HG02884 (cell line): ENCODE measurements around the gene CEMIP2.
"Not testable (repeated sequence)": the region's sequence is repeated elsewhere in the genome, so short reads cannot be mapped to it uniquely, and the experiment has no call there.

Experiments used
- ATAC-seq: cut with Tn5 transposase; IDR thresholded peaks from one replicate; pipeline ENCODE4 v1.9.1; 2021; ENCODE audit warnings: mild to moderate bottlenecking, moderate library complexity; ENCODE audit not compliant: unreplicated experiment

Gene CEMIP2

DNA sequence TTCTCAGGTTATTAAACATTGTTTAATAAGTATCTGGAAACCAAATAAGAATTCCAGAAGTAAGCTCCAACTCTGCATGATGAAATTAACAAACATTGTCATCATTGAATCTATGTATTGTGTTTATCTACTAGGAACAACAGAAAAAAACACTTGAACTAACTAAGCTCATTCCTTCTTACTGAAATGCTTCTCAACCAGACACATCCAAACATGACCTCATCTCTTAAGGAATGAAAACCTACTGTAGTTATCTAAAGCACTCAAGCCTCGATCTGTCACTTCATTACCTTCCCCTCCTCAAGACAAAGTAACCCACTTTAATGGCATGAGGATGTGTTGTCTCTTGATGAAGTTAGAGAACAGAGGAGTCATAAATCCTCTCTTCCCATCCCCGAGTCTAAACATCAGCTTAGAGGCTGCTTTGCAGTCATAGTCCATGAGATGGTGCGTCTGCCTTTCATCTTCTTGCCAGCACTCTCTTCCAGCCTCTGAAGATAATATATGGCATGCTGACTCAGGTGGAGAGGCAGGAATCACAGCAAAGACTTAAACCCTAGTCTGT is 86.5 kb downstream of the CEMIP2 start:
- ATAC-seq, result no peak

DNA sequence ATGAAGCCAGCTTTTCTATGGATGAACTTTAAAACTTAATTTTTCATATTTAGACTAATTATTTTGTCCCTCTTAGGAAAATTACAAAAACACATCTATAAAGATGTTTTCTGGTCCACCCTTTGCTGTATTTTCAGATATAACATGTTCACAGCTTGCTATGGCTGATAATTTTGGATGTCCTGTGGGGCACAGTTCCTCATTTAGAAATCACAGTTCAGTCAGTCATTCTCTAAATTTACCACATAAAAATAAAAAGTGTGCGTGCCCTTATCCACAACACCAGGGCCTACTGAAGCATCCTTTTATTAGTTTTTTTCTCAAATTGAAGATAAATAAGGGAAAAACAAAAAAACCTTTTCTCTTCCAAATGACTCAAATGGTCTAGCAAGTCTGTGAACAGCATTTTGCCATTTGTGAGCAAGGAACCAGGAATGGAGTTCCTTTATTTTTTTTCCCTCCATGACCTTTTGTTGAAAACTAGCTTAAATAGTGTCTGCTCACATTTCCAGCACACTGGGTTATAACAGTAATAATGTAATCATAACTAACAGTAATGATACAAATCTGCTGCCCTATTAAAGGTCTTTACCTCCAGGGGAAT is 87.1 kb downstream of the CEMIP2 start:
- ATAC-seq, result no peak

DNA sequence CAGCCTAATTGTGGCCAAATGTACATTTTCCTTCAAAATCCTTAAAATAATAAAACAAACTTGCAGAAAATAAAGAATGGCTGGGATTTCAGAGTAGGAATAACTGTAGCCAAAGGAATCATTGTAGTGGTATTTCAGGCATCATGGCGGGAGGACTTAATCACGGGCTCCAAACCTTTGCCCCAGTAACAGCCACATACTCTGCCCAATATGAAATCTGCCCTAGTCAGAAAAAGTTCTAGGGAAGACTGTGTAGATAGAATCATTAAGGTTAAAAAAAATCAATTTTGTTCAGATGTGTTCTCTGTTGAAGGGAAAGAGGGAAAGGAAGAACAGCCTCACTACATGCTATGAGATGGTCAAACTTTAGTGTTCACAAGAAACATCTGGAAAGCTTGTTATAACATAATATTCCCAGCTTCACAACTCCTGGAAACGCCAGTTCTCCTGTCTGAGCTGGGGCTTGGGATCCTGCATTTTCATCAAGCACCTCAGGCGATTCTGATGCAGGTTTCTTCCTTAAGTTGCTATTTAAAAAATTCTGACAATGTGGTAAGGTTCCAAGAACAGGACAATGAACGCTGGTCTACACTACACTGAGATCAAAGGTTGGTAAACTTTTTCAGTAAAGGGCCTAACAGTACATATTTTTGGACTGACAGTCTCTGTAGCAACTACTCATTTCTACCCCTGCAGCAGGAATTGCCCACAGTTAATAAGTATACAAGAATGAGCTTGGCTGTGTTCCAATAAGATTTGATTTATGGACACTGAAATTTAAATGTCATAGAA is 87.9 kb downstream of the CEMIP2 start:
- ATAC-seq, result no peak

DNA sequence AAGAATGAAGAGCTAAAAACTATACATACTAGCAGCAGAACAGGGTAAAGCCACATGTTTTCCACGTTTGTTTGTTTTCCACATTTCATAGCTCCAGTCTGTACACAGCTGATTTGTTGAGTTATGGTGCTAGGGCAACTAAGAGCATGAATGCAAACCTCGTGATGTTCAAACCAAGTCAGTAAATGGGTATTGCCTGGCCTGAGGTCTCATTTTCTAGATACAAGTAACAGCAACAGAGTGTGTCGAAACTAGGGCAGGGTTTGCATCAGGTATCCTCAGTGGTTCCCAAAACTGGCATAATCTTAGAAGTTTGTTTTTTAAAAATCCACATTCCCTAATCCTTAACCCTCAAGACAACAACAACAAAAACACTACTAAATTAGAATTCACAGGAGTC is 89.3 kb downstream of the CEMIP2 start:
- ATAC-seq, result no peak

DNA sequence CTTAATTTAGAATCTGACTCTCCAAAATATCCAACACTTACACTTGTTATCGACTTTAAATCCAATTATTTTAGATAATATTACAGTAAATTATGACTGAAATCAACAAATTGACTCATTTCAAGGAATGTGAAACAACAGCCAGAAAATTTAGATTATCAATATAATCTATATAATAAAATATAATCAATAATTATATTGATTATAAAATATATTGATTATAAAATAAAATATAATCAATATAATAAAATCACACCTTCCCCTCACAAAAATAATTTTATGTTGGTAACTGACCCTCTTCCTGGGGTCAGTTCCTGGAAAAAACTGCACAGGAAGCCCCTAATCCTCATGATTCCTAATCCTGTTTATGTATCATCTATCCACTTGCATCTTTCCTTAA is 91.1 kb downstream of the CEMIP2 start:
- ATAC-seq, result no peak

DNA sequence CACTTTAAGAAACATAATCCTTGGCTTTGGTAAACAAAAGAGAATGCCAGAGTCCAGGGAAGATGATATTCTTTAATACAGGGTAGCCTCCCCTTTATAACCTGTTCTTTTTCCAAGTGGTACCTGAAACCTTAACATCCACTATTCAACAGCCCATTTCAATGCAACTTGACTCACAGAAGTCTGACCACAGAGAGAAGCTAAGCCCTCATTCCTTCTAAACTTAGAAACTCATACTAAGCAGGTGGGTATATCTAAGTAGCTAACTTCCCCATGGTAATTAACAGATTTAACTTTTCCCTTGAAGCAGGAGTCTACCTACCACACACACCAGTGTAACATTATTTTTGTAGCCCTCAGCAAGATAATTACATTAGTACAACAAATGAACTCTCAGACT is 91.9 kb downstream of the CEMIP2 start:
- ATAC-seq, result no peak

DNA sequence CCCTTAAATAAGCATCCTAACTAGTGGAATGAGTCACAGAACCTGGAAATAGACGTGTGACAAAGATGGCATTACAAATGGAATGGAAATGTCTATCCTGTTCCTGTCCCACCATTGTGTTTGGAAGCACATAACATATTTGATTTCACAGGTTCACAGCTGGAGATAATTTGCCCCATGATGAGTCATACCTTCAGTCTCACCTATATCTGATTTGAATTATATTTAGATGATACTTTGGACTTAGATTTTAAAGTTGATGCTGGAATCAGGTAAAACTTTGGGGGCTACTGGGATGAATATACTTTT is 92.5 kb downstream of the CEMIP2 start:
- ATAC-seq, result no peak

DNA sequence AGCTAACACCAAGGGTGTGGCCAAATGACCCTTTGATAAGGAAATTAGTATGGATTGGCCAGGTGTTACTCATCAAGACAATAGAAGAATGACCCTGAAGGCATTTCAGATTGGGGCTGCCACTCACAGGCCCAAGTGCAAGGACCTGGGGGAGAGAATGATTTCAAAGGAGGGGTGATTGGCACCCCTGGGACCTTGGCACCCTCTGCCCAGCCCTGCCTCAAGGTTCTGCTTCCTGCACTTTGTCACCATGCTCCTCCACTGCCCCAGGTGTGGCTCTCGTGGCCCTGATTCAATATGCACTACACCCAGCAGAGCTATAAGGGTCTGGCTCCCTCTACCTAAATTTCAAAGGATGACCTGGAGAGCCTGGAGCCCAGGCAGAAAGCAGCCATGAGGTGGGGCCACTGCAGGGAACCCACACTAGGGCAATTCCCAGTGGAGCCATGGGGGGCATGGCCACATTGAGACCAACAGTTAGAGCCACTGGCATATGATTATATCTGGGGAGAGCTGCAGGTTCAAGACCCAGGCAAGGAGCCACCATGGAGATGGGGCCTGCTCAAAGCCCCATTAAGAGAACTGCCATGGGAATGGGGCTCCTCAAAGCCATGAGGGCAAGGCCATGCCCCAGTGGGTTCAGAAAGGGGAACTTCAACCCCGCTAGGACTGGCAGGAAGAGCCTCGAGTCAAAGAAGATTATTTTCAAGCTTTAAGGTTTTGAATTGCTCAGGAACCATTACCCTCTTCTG is 93.0 kb downstream of the CEMIP2 start:
- no peak for ATAC-seq

DNA sequence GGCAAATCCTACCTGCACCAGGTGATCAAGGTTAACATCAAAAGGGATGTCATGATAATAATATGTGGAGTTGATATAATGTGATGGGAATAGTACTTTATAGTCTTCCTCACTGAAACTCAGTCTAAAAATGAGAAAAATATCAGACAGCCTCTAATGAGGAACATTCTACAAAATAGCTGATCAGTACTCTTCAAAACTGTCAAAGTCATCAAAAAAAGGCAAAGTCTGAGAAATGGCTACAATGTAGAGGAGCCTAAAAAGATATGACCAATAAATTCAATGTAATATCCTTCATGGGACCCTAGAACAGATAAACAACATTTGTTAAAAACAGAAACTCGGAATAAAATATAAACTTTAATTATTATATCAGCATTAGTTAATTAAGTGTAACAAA is 95.7 kb downstream of the CEMIP2 start:
- ATAC-seq, result no peak

DNA sequence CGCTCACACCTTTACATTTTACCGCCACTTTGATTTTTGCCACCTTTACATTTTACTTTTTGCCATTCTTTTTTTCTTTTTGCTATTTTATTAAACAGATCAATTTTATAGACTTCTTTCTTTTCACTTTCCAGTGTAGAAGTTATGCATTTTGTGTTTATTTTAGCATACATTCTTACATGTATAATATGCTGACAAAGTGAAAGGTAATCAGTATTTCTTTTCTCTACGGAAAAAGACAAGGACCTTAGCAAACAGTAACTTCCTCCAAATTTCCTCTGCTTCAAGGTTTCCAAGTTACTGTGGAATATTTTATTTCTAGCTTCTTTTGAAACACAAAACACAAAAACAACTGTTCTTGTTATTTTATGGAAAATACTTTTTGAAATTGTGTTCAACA is 97.0 kb downstream of the CEMIP2 start:
- ATAC-seq, result no peak

DNA sequence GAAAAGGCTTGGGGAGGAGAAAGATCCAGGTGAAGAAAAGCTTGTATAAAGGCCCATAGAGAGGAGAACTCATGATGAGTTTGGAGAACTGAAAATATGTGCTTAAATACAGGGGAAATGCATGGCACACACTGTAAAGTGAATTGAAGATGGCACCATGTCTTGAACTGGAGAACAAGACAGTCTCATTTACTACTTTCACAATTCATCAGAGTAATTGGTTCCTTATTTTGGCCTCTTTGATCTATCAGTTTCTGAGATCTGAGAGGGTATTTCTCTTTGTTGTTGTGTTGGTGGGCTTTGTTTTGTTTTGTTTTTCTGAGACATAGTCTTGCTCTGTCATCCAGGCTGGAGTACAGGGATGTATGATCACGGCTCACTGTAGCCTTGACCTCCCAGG is 98.2 kb downstream of the CEMIP2 start:
- ATAC-seq, result no peak

DNA sequence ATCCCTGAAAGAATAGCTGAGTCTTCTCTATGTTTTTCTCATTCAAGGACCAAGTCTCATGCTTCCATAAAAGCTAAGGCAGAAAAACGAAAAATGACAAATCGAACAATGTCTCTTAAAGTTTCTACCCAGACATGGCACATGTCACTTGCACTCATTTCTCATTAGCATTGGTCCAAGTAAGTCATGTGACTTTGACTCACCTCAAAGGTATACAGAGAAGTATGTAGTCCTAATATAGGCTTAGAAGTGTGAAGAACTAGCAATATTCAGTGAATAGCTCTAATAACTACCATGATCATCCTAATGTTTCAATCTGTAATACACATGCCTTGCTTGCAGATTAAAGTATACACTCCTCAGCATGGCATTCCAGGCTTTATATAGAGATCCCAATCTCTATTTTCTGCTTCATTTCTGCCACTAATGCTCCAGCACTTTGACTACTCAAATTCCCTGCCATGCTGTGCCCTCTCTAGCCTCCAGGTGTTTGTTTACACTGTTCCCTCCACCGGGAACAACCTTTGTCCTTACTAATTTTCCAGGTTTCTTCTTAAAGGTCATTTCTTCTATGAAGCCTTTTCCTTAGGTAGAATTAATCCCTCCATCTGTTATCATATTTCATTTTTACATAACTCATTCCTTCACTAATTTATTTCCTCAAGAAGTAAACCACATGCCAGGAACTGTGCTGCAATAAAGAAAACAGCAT is 98.9 kb downstream of the CEMIP2 start:
- no peak for ATAC-seq

DNA sequence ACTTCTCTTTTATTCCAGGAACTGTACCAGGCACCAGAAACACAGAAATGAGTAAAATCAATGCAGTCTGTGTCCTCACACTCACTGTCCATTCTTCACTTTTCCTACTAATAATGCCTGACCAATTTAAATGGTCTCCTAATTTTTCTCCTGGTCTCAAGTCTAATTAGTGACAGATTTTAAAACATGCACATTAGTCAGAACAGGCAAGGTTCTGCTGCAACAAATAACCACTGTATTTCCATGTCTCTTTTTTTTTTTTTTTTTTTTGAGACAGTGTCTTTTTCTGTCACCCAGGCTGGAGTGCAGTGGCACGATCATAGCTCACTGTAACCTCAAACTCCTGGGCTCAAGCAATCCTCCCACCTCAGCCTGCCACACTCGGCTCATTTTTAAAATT is 99.6 kb downstream of the CEMIP2 start:
- no peak for ATAC-seq

DNA sequence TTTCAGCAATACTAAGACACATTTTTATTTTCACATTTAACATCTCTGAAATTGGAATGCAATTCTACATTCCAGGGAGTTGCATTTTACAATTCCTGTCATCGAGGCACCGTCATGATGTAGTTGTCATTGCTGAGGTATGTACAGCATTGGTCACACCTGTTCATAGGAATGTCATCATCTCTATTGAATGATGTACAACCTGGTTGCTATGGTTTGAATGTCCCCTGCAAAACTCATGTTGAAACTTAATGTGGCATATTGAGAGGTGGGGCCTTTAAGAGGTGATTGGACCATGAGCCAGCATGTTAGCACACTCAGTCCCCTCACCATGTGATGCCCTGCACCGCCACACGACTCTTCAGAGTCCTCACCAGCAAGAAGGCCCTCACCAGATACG is 103.1 kb downstream of the CEMIP2 start:
- no peak for ATAC-seq

DNA sequence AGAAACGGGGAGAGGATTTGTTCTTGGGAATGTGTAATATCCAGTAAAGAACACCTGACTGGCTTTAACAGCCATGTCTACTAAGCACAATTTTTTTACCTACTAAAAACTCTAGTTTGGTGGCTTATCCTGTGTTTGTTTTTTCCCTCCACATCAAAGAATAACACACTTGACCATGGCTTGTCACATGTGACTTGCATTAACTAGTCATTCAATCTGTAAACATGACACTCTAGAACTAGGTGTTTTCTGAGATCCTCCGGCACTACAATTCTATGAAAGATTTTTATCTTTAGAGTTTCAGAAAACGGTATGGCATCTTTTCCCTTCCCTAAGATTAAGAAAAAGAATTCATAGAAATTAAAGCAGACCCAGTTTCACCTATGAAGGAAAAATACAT is 103.7 kb downstream of the CEMIP2 start:
- no peak for ATAC-seq

DNA sequence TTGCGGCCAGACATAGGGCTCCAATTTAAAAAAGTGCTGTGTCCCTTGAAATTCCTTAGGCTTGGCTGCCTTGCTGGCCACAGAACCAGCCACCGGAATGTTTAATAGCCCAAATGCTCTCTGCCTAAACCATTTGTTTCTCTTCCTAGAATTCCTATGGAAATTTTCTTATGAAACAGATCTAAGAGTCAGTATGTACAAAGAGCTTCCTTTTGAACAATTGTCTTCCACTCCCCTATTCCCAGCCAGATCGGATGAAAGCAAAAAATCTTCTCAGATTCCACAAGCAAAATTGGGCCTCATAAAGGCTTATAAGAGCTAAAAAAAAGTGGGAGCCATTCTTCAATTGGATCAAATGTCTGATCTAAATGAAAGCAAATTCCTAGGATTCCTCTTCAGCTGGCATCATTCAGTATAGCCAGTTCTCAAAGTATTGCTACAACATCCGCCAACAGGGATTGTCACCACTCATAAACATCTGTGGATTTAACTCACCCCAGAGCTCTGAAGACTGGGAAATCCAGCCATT is 104.3 kb downstream of the CEMIP2 start:
- ATAC-seq, result no peak

DNA sequence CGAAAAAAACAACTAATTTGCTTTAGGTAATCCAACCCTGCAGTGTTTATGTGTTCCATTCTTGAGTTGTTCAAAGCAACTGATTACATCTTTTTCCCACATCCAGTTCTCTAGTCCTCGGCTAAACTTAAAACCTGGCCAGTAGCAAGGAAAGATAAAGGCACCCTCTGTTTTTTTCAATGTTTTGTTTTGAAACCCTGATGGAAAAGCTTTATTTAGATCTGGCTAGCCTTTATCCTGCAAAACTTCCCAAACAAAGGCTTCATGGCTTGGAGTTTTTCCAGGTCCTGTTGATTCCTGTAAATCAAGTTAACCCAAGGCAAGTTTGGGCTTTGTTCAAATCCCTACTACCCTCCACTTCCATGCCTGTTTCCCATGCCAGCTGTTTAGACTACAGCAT is 105.1 kb downstream of the CEMIP2 start:
- no peak for ATAC-seq

DNA sequence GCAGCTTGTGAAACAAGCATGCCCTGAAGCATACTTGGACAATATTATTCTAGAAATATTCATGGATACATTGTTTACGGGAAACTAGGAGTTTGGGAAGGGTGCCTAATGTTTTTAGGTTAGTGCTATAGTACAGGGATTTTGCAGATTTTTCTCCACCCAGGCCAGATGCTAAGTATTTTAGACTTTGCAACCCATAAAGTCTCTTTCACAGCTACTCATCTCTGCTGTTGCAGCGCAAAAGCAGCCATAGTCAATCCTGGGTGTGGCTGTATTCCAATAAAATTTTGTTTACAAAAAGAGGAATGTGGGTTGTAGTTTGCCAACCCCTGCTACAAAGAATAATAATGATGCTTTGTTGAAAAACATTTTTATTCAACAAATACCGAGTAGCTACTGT is 106.2 kb downstream of the CEMIP2 start:
- no peak for ATAC-seq

DNA sequence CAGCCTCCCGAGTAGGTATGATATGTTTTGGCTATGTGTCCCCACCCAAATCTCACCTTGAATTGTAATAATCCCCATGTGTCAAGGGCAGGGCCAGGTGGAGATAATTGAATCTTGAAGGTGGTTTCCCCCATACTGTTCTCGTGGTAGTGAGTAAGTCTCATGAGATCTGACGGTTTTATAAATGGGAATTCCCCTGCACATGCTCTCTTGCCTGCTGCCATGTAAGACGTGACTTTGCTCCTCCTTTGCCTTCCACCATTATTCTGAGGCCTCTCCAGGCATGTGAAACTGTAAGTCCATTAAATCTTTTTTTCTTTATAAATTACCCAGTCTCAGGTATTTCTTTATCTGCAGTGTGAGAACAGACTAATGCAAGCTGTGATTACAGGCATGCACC is 111.0 kb downstream of the CEMIP2 start:
- not testable (repeated sequence) for ATAC-seq

DNA sequence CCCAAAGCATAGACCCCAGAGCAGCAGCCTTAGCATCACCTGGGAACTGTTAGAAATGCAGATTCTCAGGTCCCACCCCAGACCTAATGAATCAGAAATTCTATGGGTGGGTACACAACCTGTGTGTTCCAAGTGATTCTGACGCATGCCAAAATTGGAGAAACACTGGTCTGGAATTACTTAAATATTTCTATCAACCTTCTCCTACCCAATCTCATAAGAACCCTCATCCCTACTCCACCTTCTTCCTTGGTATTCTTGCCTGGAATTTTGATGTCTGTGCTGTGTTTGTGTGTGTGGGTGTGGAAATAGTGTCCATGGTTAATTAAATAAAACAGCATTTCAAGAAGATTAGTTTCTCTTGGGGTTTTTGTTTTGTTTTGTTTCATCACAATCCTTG is 111.8 kb downstream of the CEMIP2 start:
- no peak for ATAC-seq

DNA sequence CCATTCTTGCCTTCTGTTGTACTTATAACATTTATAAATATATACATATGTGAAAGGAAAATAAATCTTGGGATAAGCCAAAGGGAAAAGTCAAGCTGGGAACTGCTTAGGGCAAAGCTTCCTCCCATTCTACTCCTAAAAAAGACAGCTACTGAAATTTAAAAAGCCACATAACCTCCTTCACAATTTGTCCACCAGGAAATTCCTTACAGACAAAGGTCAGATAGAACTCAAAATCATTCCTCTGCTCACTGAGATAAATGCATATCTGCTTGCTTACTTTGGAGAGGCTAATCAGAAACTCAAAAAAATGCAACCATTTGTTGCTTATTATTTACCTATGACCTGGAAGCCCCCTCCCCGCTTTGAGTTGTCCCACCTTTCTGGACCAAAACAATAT is 112.5 kb downstream of the CEMIP2 start:
- no peak for ATAC-seq
